AG09309 (cell line): ENCODE data around the gene MICU1.

Source experiments
- DNase-seq: peaks from one replicate; pipeline ENCODE4 v3.0.0-alpha.2; 2010; ENCODE audit warnings: low read depth
- H3K4me3 ChIP-seq: 2 replicates; pipeline ENCODE4 v1.5.1; 2011; ENCODE audit warnings: mild to moderate bottlenecking, low read depth, low read length, moderate library complexity; ENCODE audit not compliant: control insufficient read depth
- TF ChIP-seq, protein P1 (sequence below): IDR thresholded peaks from 2 replicates; pipeline ENCODE4 v1.5.1; 2011; ENCODE audit warnings: mild to moderate bottlenecking, low read depth, low read length, inconsistent platforms; ENCODE audit not compliant: insufficient read depth, control insufficient read depth; ENCODE audit errors: missing control alignments

The MICU1 gene

DNA sequence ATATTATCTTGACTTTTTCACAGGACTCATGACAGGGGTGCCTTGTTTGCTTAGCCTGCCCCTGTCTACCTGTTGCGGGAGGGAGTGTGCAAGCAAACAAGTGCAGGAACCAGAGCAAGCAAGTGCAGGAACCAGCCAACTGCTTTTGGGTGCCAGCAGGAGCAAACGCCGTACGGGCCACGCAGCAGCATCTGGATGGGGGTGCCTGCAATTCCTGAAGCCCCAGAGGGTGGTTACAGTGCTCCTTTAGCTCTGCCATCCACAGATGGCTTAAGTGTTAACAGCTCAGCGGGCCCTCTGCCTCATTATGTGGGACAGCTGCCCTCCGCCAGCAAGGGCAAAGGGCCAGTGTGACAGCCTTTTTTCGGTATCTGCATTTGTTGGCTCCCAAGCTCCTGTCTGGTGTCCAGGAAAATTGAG lies 83.5 kb downstream of the MICU1 start:
- TF ChIP-seq, protein P1, sequence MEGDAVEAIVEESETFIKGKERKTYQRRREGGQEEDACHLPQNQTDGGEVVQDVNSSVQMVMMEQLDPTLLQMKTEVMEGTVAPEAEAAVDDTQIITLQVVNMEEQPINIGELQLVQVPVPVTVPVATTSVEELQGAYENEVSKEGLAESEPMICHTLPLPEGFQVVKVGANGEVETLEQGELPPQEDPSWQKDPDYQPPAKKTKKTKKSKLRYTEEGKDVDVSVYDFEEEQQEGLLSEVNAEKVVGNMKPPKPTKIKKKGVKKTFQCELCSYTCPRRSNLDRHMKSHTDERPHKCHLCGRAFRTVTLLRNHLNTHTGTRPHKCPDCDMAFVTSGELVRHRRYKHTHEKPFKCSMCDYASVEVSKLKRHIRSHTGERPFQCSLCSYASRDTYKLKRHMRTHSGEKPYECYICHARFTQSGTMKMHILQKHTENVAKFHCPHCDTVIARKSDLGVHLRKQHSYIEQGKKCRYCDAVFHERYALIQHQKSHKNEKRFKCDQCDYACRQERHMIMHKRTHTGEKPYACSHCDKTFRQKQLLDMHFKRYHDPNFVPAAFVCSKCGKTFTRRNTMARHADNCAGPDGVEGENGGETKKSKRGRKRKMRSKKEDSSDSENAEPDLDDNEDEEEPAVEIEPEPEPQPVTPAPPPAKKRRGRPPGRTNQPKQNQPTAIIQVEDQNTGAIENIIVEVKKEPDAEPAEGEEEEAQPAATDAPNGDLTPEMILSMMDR: no peak
- no peak for DNase-seq
- H3K4me3 ChIP-seq: no peak overlapping the region

DNA sequence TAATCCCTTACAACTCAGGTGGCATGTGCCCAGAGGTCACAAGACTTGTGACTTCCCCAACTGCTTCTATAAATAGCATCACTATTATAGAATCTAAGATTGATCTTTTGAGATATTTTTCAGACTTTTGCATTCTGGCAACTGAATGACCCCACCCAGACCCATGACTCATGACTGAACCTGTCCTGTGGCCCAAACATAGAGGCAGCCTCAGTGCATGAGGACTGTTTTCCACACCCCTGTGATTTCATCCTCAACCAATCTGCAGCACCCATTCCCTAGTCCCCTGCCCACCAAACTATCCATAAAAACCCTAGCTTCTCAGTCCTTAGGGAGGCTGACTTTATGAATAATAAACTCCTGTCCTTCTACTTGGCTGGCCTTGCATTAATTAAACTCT lies 84.5 kb downstream of the MICU1 start:
- no peak overlapping the region for H3K4me3 ChIP-seq
- TF ChIP-seq, protein P1: no peak
- no peak for DNase-seq

DNA sequence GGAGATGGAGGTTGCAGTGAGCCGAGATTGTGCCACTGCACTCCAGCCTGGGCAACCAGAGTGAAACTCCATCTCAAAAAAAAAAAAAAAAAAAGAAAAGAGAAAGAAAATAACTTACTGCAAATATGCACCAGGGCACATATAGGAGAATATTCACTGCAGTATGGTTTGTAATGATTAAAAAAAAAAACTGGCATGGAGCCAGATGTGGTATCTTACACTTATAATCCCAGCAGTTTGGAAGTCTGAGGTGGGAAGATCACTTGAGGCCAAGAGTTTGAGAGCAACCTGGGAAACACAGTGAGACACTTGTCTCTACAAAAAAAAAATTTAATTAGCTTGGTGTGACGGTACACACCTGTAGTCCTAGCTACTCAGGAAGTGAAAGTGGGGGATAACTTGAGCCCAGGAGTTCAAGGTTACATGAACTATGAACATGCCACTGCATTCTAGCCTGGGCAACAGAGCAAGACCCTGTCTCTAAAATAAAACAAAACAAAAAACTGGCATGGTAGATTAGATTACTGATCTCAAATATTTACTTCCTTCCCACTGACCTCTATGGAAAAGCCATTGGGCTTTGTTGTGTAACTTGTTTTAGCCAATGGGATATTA lies 85.6 kb downstream of the MICU1 start:
- TF ChIP-seq, protein P1: no peak
- DNase-seq: no peak
- no peak overlapping the region for H3K4me3 ChIP-seq

DNA sequence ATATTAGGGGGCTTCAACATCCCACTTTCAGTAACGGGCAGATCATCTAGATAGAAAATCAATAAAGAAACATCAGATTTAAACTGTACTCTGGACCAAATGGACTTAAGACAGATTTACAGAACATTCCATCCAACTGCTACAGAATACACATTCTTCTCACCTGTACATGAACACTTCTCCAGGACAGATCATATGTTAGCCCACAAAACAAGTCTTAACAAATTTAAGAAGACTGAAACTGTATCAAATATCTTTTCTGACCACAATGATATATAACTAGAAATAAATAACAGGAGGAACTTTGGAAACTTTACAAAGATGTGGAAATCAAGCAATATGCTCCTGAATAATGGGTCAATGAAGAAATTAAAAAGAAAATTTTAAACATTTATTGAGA lies 86.7 kb downstream of the MICU1 start:
- DNase-seq: no peak
- H3K4me3 ChIP-seq: no peak overlapping the region
- TF ChIP-seq, protein P1: no peak

DNA sequence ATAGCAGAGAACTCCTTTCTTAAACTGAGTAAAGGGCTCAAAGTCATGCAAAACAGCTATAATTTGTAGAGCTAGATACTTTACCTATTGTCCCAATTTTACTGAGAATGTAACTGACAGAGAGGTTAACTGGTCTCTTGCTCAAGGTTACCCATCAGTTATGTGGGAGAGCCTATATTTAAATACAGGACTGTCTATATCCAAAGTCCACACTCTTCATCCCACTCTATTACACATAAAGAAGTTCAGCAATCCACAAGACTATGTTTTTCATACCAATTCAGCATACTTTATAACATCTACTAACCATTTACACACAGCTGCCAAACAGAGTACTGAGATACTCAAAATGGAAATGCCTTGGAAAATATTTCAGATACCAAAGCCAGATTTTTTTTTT lies 100.2 kb downstream of the MICU1 start:
- TF ChIP-seq, protein P1: no peak
- DNase-seq: no peak
- no peak overlapping the region for H3K4me3 ChIP-seq

DNA sequence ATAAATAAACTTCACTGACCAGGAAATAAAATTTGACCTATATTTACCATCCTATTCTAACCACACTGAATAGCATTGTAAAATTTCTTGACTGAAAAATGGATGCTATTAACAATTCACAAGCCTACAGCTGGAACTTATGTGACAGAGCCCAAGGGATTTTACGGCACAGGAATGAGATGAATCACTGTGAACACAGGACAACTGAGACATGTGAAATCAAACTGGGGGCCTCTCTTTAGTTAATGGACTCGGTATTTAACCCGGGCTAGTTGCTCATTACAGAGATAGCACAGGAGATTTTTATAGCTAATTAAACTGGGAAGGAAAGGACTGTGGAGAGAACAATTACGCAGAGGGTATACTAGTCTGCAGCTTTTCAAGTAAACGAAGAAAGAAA lies 100.6 kb downstream of the MICU1 start:
- TF ChIP-seq, protein P1: no peak
- no peak for DNase-seq

DNA sequence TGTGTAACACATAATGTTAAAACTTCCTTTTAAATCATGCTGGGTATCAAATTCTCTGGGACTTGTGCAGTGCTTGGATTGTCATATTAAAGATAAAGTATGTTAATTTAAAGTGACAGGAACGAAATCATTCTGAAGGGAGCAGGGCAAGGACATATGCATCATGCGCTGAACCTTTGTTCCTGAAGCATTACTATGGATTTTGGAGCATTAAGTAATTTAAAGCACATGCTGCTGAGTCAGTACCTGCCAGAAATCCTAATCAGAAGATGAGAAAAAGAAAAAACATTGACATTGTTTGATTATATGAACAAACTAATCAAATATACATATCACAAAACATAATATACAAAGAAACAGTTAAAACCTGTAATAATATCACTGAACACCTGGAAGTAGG lies 101.4 kb downstream of the MICU1 start:
- no peak for DNase-seq
- TF ChIP-seq, protein P1: no peak
- no peak overlapping the region for H3K4me3 ChIP-seq

More for the DNA sequence above, 100.6 kb downstream of the MICU1 start:
- no peak overlapping the region for H3K4me3 ChIP-seq
